HG03139 (cell line): ENCODE data around the gene ANTKMT.

Experiments used
- ATAC-seq: cut with Tn5 transposase; IDR thresholded peaks from one replicate; pipeline ENCODE4 v1.9.1; 2021; ENCODE audit not compliant: unreplicated experiment

The ANTKMT gene

GRCh38 chr16:726188-726437 lies 5.2 kb downstream of the ANTKMT start:
- ATAC-seq: no peak

GRCh38 chr16:726438-727290 lies 5.7 kb downstream of the ANTKMT start, which contains the start of the genes CCDC78 and HAGHL:
Gene CCDC78 (minus strand): TSS chr16:726443. CDS start chr16:726367, 76 bp downstream.
Gene HAGHL (plus strand): TSS chr16:727106. CDS start chr16:727510, 404 bp downstream.
- ATAC-seq: no peak

GRCh38 chr16:727291-727977 lies 6.5 kb downstream of the ANTKMT start:
- no peak for ATAC-seq

GRCh38 chr16:728131-728889 lies 7.4 kb downstream of the ANTKMT start:
- no peak for ATAC-seq

GRCh38 chr16:728890-729744 lies 8.2 kb downstream of the ANTKMT start:
- no peak for ATAC-seq

GRCh38 chr16:729768-730665 lies 9.1 kb downstream of the ANTKMT start:
- no peak for ATAC-seq

- no peak for ATAC-seq
These were observed 9.9 kb downstream of the ANTKMT start for GRCh38 chr16:730666-731509.

- ATAC-seq: no peak
These were observed 11.4 kb downstream of the ANTKMT start for GRCh38 chr16:732332-732731.

- ATAC-seq: no peak
These were observed 12.0 kb downstream of the ANTKMT start for GRCh38 chr16:732936-733335.

- no peak for ATAC-seq
These were observed 12.6 kb downstream of the ANTKMT start for GRCh38 chr16:733382-734207.

- no peak for ATAC-seq
These were observed 13.4 kb downstream of the ANTKMT start for GRCh38 chr16:734208-734980.

GRCh38 chr16:734981-735881 lies 14.3 kb downstream of the ANTKMT start:
- ATAC-seq: no peak

- ATAC-seq: no peak
These were observed 15.1 kb downstream of the ANTKMT start for GRCh38 chr16:735982-736453.

- ATAC-seq: no peak
These were observed 16.1 kb downstream of the ANTKMT start for GRCh38 chr16:736936-737481.

- no peak for ATAC-seq
These were observed 18.9 kb downstream of the ANTKMT start for GRCh38 chr16:739560-740458.
